Tibial nerve (tissue), 3 donors: ENCODE results near the gene CLEC2B.

Experiments
- POLR2A ChIP-seq, 2 donors: fragments of 450-650 bp; IDR thresholded peaks; one replicate each; pipeline ENCODE4 v1.6.1; 2017; ENCODE audit warnings: antibody characterized with exemption in 2 of 2, mild to moderate bottlenecking in 2 of 2, moderate library complexity in 2 of 2
- TF ChIP-seq, protein P1 (sequence below), 5 experiments: fragments of 200-600 bp in 3 of 5; fragments of 450-650 bp in 2 of 5; sonication (generic) in 3 of 5; IDR thresholded peaks; one replicate each; pipeline ENCODE4 v1.5.1; 2016 to 2019; ENCODE audit warnings: antibody characterized with exemption in 5 of 5, mild to moderate bottlenecking in 3 of 5, moderate library complexity in 2 of 5

DNA sequence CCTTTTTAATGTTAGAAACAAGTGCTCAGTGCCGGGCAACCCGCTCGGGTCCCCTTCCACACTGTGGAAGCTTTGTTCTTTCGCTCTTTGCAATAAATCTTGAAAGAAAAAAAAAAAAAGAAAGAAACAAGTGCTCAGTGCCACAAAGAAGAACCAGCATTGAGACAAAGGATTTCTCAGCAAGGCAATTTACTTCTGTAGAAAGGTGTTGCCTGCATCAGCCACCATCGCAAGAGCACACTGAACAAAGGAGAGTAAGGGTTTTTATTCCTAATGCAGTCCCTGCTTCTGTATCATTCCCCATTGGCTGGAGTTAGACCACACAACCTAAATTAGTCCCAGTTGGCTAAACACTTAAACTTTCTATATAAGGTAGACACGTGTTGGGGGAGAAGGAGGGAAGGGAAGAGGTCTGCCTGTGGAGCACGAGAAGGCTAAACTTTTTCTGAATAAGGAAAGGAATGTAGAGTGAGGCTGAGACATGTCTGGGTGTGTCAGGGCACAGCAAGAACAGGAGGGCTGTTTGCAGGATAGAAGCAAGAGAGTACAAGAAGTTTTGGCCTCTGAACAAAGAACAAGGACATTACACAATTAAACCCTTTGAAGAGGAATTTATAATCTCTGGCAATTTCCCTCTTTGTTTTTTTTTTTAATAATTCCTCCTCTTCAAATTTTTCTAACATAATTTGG, 33.5 kb upstream of the CLEC2B start:
- TF ChIP-seq, protein P1, sequence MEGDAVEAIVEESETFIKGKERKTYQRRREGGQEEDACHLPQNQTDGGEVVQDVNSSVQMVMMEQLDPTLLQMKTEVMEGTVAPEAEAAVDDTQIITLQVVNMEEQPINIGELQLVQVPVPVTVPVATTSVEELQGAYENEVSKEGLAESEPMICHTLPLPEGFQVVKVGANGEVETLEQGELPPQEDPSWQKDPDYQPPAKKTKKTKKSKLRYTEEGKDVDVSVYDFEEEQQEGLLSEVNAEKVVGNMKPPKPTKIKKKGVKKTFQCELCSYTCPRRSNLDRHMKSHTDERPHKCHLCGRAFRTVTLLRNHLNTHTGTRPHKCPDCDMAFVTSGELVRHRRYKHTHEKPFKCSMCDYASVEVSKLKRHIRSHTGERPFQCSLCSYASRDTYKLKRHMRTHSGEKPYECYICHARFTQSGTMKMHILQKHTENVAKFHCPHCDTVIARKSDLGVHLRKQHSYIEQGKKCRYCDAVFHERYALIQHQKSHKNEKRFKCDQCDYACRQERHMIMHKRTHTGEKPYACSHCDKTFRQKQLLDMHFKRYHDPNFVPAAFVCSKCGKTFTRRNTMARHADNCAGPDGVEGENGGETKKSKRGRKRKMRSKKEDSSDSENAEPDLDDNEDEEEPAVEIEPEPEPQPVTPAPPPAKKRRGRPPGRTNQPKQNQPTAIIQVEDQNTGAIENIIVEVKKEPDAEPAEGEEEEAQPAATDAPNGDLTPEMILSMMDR (IDR thresholded peaks at IDR 0.05), result no peak
- TF ChIP-seq POLR2A (IDR thresholded peaks at IDR 0.05), result no peak
